ENCODE results near the gene TNFSF13B. TPM values are rescaled to one million over a fixed set of nuclear protein-coding genes. Genes with fewer than 3 reads are reported as not detected.

Gene TNFSF13B
- total RNA-seq, 1 donor from 2014 or later, result 1.1 TPM

- Mint-ChIP-seq H3K27ac (ENCODE audit: unreplicated experiment) (no peak overlapping the region), H3K4me1 (ENCODE audit: low read depth) (peaks cover 8% of the 10 kb centered on the region), H3K36me3 (ENCODE audit: low read depth) (no peaks in the 10 kb centered on the region), H3K9me3 (ENCODE audit: low read depth) (no peaks in the 10 kb centered on the region), H3K4me3 (ENCODE audit: unreplicated experiment) (no peak overlapping the region), H3K27me3 (ENCODE audit: low read depth) (peaks cover 26% of the 10 kb centered on the region)
- DNase-seq (ENCODE audit: low spot score), result no peak
- TF ChIP-seq CTCF (IDR thresholded peaks at IDR 0.05), result no peak
Observed at GRCh38 chr13:108357228-108357627, 87.7 kb downstream of the TNFSF13B start.

Other genes with a start within 250 kb of the TNFSF13B start
- 10.2 to 13.3 TPM (median 10.7 TPM) in 3 replicates for gene LIG4, start 54.2 kb upstream of the TNFSF13B start, total RNA-seq
- 6.5 to 8.1 TPM (median 7.1 TPM) in 3 replicates for gene ABHD13, start 51.3 kb upstream of the TNFSF13B start, total RNA-seq